Islet precursor cell (in vitro differentiated cells): ENCODE results near the gene RTP3.

Source experiments
- DNase-seq: peaks from one replicate; pipeline ENCODE4 v3.0.0-alpha.2; 2018

The RTP3 gene

GRCh38 chr3:46497556-46498265 lies at the start of gene RTP3:
Gene RTP3 (plus strand): TSS chr3:46497976. CDS start chr3:46498063, 87 bp downstream.
- DNase-seq, result no peak

- DNase-seq, result peak; percentile 43
These were observed 49.1 kb upstream of the RTP3 start for GRCh38 chr3:46448721-46449120.

- no peak for DNase-seq
These were observed 47.8 kb upstream of the RTP3 start for GRCh38 chr3:46449755-46450552.

GRCh38 chr3:46453526-46454208 lies 44.1 kb upstream of the RTP3 start:
- no peak for DNase-seq

GRCh38 chr3:46454209-46454595 lies 43.6 kb upstream of the RTP3 start:
- DNase-seq, result no peak

GRCh38 chr3:46454606-46455005 lies 43.2 kb upstream of the RTP3 start:
- DNase-seq, result peak; percentile 34

GRCh38 chr3:46455231-46456115 lies 42.3 kb upstream of the RTP3 start:
- DNase-seq, result peak; percentile 44

GRCh38 chr3:46456118-46456517 lies 41.7 kb upstream of the RTP3 start:
- peak; percentile 11 for DNase-seq

- DNase-seq, result peak; percentile 37
These were observed 37.7 kb upstream of the RTP3 start for GRCh38 chr3:46460051-46460450.

- peak; percentile 33 for DNase-seq
These were observed 35.7 kb upstream of the RTP3 start for GRCh38 chr3:46462111-46462510.

GRCh38 chr3:46462511-46462910 lies 35.3 kb upstream of the RTP3 start:
- peak; percentile 48 for DNase-seq

GRCh38 chr3:46463120-46463867 lies 34.5 kb upstream of the RTP3 start:
- peak; percentile 38 for DNase-seq

- peak; percentile 31 for DNase-seq
These were observed 33.9 kb upstream of the RTP3 start for GRCh38 chr3:46463868-46464241.

GRCh38 chr3:46464326-46465195 lies 33.2 kb upstream of the RTP3 start, which contains the start of gene LTF:
Gene LTF (minus strand): TSS chr3:46464905. CDS start chr3:46464867, 38 bp downstream.
- peak; percentile 59 for DNase-seq

GRCh38 chr3:46465196-46465520 lies 32.6 kb upstream of the RTP3 start:
- DNase-seq, result no peak

- peak; percentile 40 for DNase-seq
These were observed 31.5 kb upstream of the RTP3 start for GRCh38 chr3:46466273-46466672.

GRCh38 chr3:46466871-46467403 lies 30.8 kb upstream of the RTP3 start:
- DNase-seq, result peak; percentile 56

- peak; percentile 23 for DNase-seq
These were observed 30.2 kb upstream of the RTP3 start for GRCh38 chr3:46467562-46467961.

- peak; percentile 23 for DNase-seq
These were observed 28.8 kb upstream of the RTP3 start for GRCh38 chr3:46468753-46469600.
